Activated CD4-positive, alpha-beta T cell treated with anti-CD3 and anti-CD28 coated beads, Interleukin-2, Interleukin-6, amounts not matched to agents 100 ng/mL and 50 ng/mL, durations not matched to agents 16 hours and 8 hours (primary cell): ENCODE results near the gene TMEM144.
"Not testable (repeated sequence)": the region's sequence is repeated elsewhere in the genome, so short reads cannot be mapped to it uniquely, and the experiment has no call there.

ENCODE experiments used
- DNase-seq: peaks from one replicate; pipeline ENCODE4 v3.0.0-alpha.2; 2020

The TMEM144 gene

DNA sequence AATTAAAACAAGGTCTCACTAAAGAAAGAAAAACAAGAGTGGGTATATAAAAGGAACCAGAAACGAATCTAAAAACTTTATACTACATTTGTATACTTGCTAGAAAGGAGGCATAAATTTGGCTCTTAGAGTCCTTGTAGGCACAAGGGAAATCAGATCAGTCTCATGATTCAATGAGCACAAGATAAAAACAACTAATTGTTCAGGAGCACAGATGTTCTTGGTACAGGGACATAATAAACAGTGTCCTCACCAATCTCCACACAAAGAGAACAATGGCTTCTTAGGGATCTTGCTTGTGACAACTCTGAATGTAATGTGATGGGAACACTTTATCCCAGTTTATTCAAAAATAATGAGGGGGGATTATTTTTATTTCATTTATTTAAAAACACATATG is 28.3 kb downstream of the TMEM144 start:
- no peak for DNase-seq

DNA sequence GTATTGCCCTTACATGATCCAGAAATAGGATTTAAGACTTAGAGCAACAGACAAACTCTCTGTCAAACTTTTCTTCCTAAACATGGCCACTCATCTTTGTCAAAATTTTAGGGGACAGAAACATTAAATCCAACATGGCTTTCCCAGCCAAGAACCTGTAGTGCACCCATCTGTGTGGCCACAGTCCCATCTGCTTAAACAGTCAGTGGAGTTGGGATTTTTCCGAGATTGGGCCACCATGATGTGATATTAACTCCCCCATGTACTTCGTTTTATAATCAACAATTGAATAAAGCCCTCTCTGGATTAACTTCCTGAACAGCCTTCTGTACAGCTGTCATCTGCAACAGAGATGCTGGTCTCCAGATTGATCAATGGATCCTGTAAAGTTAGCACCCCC is 28.9 kb downstream of the TMEM144 start:
- no peak for DNase-seq

DNA sequence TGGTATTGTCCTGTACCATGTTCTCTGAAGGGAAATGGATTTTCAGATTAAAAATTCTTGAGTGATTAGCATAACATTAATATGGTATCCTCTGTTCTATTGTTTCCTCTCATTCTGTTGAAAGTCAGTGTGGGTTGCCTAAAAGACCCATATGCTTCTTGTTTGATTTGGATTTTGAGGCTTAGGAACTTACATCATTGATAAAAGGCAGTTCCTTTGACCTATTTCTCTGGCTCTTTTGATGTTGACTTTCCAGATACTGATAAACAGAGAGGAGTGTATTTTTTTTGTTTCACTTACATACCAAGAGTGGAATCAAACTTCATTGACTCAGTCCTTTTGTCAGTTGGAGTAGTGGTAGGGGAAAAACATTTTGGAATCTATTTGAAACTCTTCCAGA is 32.8 kb downstream of the TMEM144 start:
- no peak for DNase-seq

DNA sequence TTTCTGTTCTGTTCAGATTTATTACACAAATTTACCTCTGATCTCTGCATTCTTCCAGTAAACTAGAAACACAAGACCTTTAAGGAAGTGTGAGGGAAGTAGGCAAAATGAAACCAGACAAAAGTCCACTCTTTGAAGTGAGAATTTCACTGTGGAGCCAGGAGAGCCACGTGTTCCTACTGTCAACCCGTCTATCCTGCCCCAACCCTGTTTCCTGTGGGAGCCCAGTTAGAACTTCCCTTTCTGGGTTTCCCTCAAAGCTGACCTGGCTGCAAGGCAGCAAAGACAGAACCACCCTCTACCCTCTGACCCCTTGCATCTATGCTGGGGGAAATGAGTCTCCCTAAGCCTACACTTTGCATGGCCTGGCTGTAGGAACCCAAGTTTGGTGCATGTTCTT is 40.0 kb downstream of the TMEM144 start:
- DNase-seq, result no peak

DNA sequence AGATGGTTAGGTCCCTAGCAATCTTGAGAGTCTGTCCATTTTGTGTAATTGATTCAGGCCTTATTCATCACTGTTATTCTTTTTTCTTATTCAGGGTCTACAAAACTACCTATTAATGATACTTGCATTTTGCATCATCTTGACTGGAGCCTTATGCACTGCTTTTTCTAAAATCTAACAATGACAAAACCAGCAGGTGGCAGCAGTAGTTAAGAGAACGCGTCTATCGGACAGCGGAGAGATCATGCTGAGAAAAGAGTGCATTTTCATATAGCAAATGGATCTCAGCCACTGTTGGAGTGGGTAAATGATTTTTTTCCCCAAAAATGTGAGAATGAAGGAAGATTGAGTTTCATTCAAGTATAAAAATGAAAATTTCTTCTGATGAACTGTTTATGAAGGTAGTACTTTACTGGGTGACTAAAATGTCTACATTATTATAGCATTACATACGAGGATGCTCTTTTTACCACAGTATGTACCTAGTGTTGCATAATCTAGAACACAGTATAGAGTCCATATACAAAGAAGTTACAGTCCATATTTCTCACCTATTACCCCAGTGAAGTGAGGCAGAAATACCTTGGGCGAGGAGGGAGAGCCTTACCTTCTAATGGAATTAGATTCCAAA is 43.2 kb downstream of the TMEM144 start:
- DNase-seq, result peak; percentile 58

DNA sequence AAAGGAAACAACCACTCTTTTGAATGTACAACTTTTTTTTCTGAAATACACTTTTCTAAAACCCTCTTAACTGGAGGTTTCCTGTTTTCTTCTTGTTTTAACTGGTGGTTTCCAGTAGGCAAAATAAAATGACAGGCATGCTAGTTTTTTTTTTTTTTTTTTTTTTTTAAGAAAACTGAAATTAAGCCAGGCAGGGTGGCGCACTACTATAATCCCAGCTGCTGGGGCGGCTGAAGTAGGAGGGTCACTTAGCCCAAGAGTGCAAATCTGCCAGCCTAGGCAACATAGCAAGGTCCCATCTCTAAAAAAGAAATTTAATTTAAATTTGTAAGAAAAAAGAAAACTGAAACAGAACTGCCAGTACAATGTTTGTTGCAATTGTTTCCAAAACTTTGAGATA is 44.0 kb downstream of the TMEM144 start:
- no peak for DNase-seq

DNA sequence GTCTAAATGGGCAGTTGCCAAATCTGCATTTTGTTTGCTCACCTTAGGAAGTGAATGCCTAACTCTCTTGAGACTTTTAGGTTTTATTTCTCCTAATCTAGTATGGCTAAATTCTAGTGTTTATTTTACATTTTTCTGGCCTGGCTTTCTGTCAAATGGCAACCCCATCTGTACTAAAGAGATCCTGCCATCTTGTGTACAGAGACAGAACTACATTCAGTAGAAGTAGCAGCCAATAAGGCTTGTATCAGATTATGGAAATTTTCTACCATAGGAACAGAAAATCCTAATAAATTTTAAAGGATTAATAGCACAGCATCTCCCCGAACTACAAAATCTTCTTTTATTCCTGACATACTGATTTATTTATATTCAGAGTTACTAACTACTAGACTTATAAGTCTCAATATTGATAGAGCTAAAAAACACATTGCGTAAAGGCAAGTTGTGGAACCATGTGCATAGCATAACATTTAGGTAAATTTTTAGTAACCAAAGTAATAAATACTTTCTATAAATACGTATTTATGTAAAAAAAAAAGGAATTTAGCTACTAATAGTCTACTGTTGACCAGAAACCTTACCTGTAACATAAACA is 45.5 kb downstream of the TMEM144 start:
- DNase-seq, result peak; percentile 27

DNA sequence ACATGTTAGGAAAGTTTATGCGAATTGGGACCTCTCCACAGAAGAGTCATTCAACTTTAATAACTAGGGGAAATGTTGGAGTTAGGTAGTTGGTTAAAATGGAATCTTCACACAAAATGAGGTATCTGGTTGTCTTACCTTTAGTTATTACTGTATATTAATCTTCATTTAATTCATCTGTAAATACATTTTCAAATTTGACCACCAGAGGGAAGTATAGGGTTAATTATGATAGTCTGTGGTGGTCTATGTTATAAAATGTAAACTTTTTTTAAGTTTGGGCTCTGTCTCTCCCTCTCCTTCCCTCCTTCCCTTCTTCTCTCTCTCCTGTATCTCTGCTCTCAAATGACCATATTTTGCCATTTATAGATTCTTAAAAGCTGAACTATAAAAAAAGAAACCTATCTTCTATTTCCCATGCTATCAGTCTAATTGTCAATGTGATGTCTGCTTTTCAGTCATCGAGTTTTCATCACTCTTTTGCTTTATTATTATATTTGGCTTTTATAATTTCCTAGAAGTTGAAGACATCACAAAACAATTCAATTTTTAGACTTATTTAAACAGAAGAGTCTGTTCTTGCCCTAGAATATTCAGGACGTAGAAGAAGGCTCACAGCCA is 49.8 kb downstream of the TMEM144 start:
- peak; percentile 19 for DNase-seq

DNA sequence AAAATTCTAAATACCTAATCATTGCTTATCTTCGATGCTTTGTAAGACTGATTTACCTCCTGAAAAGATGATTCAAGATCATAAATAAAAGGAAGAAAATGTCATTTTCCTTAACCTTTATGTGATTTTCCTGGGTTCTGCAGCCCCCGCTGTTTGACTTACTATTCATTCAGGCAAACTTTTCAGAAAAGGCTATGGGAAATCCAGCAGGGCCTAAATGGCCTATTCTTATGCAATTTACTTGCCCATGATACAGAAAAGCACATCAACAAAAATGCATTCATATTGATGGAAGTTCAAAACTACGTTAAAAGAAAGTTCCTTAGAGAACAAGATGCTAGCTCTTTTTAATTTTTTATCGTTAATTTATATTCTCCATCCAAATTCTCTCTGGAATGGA is 51.2 kb downstream of the TMEM144 start:
- DNase-seq, result no peak

DNA sequence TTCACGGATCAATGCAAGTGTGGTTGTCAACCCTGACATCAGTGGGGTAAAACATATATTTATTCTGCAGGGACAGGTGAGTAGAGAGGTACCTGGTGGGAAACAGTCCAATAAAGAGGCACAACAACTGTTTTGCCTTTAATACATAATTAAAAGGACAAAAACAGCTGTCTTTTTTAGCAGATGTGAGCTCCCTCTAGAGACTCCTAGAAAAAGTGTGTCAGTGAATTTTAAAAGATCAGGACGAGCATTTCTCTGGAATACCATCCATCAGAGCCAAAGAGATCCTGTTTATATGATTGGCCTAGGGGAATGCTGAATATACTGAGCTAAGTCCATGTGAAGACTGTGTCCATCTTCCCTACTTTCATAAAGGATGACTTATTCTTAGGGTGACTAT is 58.3 kb downstream of the TMEM144 start:
- no peak for DNase-seq

DNA sequence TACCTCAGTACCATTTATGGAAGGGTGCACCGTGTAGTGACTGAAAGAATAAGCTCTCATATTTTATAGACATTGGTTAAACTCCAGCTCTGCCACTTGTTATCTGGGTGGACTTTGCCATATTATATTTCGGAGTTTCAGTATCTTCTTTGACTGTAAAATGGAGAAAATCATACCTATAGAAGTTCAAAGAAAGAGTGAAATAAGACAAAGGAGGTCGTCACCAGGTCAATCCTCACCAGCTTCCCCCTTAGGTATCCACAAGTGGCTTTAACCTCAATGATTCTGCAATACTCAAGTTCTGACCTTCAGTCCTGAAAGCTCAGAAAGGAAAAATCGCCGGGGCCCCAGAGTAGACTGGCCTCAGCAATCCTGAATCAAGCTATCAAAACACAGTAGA is 64.3 kb downstream of the TMEM144 start:
- DNase-seq, result no peak

DNA sequence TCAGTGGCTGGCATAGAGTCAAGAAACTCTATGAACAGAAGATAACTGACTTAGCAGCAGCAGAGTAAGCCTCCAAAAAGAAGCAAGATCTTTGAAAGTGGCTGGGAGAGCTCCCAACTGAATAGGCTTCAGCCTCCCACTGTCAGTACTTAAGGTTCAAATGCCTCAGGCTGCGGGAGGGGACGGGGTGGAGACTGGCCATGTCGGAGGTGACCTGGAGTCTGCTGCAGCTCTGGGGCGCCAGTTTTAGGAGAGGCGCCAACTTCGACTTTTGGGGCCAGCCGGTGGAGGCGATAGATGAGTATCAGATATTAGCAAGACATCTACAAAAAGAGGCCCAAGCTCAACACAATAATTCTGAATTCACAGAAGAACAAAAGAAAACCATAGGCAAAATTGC is 67.3 kb downstream of the TMEM144 start:
- no peak for DNase-seq

DNA sequence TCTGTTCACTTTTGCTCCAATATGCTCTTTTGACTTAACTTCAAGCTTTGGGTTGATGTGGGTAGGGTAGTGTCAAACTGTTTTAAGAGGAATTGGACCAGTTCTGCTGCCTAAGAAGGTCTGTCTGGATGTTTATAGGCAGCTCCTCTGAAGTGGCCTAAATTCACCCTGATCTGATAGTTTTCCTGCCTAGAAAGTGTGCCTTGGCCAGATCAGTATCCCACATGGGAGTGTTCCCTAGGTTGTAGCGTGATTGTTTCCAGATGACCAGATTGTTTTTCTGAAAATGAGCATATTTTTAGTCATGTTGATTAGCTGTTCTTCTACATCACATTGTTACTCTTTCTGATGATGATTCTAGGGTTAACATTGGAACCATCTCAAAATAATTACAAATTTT is 68.8 kb downstream of the TMEM144 start:
- not testable (repeated sequence) for DNase-seq

DNA sequence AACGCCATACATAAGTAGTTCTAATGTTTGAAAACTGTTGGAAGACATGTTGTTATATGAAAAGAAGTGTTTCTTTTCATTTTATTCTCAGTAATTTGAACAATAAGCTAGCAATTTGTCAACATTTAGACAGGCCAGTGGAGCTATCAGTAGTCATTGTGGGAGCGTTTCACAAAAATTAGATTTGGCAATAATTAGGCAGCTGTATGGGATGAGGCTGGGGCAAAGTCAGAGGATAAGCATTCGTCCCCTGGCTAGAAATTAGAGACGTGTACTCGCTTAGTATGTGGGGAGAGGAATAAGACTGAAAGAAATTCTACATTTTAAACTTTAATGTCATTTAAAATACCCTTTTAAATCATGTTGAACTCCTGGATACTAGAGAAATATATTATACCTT is 70.6 kb downstream of the TMEM144 start:
- no peak for DNase-seq

DNA sequence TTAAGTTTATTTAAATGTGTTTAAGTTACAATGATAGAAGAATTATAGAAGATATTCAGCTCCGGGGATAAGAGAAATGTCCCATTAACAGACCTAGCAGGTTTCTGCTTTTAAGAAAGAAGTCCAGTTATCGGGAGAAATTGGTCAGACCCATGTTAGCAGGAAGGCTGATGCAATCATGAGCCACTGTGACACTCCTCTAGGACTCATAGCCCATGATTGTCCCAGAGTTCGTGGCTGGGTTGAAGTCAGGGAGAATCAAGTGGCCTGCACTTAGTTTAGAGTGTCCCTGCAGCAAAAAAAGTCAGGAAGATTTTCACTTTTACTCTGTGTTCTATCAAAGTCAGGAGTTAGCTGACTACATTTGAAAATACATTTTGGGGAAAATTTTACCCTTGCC is 72.0 kb downstream of the TMEM144 start:
- DNase-seq, result no peak

DNA sequence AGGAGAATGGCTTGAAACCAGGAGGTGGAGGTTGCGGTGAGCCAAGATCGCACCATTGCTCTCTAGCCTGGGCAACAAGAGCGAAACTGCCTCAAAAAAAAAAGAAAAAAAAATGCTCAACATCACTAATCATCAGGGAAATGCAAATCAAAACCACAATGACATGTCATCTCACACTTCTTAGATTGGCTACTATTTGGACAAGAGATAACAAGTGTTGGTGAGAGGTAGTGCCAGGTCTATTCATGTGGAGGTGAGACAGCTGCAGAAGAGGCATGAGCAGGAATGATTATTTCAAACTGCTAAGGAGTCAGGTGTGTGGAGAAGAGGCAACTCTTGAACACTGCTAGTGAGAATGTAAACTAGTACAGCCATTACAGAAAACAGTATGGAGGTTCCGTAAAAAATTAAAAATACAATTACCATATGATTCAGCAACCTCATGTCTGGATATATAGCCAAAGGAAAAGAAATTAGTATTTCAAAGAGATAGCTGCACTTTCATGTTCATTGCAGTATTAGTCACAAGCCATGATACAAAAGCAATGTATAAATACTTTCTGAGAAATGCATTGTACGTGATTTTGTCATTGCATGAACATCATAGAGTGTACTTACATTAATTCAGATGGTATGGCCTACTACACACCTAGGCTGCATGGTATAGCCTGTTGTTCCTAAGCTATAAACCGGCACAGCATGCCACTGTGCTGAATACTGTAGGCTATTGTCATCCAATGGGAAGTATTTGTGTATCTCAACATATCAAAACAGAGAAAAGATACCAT is 75.3 kb downstream of the TMEM144 start:
- DNase-seq, result no peak

DNA sequence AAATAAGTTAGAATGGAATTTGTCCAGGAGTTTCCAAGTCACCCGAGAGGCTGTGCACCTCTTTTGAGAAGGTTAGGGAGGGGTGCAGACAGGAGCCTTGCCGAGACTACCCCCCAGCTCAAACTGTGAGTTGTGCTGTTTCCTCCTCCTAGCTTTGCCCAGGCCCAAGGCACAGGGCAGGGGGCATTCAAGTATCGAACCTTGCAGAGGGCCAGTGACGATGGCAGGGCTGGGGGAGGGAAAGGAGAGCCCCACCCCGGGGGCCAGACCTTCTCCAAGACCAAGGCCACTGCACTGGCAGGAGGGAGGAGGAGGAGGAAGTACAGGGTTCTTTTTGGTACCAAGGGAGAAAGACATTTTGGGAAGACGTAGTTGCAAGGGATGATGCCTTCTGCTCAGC is 80.6 kb downstream of the TMEM144 start:
- no peak for DNase-seq

DNA sequence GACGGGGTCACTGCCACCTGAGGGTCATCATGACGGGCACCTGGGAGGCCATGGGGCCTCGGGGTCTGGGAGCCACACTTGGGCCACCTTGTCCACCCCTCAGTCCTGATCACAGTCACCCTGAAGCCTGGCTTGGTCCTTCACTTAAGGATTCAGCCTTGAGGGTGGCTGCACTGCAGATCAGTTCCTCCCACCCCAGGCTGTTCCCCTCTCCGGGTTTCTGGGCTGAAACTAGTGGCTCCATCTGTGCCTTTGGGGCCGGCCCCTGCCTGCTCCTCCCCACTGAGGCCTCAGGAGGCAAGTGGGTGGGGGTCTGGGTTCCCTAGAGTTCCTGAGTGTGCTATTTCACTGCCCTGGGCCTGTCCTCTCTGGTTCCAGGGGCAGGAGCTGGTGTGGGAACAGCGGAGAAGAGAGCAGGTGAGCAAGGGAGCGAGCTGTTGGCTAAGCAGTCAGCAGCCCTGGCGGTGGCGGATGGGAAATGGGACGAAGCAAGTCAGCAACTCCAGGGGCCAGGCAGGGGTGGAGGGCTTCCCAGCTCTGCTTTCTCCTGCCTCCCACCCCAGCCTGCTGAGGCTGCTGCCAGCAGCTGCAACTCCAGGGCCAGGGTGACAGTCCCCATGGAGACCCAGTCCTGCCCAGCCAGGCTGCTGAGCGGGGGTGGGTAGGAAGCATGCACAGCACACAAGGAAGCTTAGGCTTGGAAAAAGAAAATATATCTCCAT is 81.2 kb downstream of the TMEM144 start:
- no peak for DNase-seq

DNA sequence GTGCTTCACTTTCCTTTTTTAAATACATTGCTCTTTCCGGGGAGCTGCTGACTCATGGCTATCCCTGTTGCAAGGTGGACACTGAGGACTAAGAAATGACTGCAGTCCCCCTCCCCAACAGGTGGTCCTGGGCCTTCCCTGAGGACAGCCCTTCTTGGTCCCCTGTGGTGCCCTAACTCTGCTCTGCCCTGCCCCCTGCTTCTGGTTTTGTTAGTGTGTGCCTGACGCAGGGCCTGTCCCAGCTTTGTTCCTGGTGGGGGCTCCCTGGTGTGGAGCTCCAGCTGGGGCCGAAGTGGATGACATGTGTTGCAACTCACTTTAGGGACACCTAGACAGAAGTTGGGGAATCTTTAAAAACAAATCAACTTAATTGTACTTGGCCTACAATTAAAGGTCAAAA is 81.9 kb downstream of the TMEM144 start:
- DNase-seq, result no peak

DNA sequence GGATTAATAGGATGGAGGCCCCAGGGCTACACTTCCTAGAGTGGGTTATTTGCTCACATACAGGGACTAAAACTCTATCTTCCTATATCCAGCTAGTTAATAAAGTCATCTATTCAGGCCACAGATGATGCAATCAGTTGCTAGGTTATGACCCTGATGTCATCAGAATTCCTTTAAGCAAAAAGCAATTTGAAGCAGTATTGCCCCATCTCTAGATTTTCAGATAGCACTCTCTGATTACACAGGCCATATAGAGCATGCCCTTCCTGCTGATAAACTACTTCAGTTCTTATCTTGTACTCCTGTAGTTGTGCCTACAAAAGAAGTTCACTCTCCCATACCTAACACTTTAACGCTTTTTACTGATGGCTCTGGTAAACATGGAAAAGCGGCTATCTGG is 84.8 kb downstream of the TMEM144 start:
- DNase-seq, result no peak

DNA sequence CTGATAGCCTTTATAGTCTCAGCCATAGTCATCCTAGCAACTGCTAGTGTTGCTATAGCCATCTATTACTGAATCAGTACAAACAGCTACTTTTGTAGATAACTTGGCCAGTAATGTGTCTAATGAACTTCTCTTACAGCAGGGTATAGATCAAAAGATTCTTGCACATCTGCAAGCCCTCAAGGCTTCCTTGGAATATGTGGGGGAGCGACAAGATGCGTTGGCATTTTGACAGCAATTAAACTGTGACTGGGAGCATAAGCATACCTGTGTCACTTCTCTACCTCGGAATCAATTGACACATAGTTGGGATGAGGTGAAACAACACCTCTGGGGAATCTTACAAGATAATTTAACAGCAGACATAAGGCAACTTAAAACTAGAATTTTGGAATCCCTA is 87.6 kb downstream of the TMEM144 start:
- DNase-seq, result no peak

DNA sequence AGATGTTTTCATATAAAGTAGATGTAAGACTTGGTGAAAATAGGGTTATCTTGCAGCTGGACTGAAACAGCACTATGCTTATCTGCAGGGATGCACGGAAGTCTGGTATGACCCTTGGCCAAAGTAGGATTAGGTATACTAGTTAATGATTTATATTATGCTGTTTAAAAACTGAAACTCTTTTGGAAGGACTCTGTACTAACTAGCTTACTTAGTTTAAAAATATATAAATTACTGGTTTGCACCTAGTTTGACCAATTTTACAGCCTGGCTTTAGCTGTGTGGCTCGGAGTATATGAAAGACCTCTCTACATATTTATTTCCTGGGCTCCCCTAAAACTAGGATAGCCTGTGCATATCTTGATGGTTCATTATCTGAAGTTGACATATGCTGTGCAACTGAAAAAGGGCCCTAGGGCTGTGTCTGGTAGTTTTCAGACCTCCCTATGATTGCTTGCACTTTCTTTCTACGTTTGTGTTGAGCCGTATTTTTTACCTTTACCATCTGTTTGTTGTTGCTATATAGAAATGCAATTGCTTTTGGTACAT is 89.2 kb downstream of the TMEM144 start:
- no peak for DNase-seq

DNA sequence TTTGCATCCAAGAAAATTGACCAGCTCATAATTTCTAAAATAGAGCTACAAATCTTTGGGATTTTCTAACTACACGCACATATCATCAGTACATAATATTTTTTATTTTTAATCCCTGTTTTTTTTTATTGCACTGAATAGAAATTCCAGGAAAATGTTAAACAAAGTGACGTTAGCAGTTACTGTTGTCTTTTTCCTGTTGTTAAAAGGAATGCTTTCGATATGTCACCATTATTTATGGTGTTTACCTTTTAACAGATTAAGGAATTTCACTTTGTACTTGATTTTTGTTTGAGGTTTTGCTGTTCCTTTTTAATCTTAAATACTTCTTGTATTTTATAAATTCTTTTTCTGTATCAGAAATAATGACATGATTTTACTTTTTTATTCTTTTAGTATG is 89.7 kb downstream of the TMEM144 start:
- DNase-seq, result no peak
